Measurements from ENCODE around the gene OR8B12.
"Not testable (repeated sequence)": the region's sequence is repeated elsewhere in the genome, so short reads cannot be mapped to it uniquely, and the experiment has no call there.

OR8B12 gene

GRCh38 chr11:124517314-124517713 lies 26.1 kb downstream of the OR8B12 start:
- in situ Hi-C loops (cut with MboI; ENCODE audit: low pct_unique_long_range_greater_than_20kb, low sequenced_read_pairs, unreplicated experiment) = no loop called here
- TF ChIP-seq CTCF (IDR thresholded peaks at IDR 0.05; ENCODE audit: extremely low read depth, insufficient read depth, missing control alignments) = no peak
- DNase-seq (ENCODE audit: low spot score) = no peak

DNA sequence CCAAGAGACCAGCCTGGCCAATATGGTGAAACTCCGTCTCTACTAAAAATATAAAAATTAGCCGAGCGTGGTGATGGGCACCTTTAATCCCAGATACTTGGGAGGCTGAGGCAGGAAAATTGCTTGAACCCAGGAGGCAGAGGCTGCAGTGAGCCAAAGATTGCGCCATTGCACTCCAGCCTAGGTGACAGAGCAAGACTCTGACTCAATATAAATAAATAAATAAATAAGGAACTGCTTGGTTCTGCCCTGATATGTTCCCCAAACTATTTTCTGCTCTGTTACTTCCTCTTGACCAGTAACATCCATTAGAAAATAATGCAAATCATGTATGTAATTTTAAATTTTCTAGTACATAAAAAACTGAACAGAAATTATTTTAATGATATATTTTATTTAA lies 28.8 kb downstream of the OR8B12 start:
- DNase-seq (ENCODE audit: low spot score); in situ Hi-C loops (cut with MboI; ENCODE audit: low pct_unique_long_range_greater_than_20kb, low sequenced_read_pairs, unreplicated experiment): not testable (repeated sequence)

DNA sequence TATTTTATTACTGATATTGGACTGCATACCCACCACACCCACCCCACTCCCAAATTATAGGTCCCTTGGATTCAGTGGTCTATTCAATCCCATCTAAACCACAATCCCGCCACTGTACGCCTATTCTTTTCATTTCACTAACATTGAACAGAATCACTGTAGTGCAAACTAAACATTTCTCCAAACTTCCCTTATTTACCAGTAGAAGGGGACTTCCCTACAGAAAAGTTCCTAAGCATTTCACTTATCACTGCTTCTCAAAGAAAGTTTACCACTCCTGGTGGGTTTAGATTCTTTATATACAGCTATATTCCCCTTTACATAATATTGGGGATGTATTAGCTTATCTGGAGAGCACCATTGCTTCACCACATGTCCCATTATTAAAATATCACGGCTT lies 29.3 kb downstream of the OR8B12 start:
- no peak for DNase-seq (ENCODE audit: low spot score)
- TF ChIP-seq CTCF (IDR thresholded peaks at IDR 0.05; ENCODE audit: extremely low read depth, insufficient read depth, missing control alignments) = no peak
- in situ Hi-C loops (cut with MboI; ENCODE audit: low pct_unique_long_range_greater_than_20kb, low sequenced_read_pairs, unreplicated experiment) = no loop called here

DNA sequence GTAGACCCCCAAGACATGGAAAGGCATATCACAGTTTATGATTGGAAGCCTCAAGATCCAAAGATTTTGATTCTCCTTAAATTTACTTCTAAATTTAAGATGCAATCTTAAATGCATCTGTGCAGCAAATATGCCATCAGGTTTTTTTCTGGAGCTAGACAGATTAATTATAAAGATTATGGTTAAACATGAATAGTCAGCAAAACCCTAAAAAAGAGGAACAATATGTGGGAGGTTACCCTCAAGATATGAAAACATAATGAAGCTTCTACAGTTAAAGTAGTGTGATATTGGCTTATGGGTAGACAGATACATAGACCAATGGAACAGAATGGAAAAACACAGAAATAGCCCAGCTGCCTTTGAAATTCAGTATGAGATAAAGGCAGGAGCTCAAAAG lies 31.7 kb downstream of the OR8B12 start:
- in situ Hi-C loops (cut with MboI; ENCODE audit: low pct_unique_long_range_greater_than_20kb, low sequenced_read_pairs, unreplicated experiment) = no loop called here
- no peak for DNase-seq (ENCODE audit: low spot score)
- no peak for TF ChIP-seq CTCF (IDR thresholded peaks at IDR 0.05; ENCODE audit: extremely low read depth, insufficient read depth, missing control alignments)

DNA sequence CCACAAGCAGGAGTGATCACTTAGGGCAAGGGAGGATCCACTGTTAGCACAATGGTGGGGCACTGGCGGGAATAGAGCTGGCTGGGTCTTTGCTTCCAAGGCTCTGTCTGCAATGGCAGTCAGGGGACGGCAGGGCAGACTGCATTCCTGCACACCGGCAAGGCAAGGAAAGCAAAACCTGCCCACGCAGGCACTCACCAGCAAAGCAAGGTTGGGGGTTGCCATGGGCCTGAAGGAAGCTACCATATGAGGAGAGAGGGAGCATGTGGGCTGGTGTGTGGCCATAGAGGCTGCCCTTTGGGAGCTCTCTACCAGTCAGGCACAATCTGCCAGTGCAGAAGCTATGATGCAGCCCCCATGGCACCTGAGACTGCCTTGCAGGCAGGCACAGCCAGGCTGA lies 33.2 kb downstream of the OR8B12 start:
- in situ Hi-C loops (cut with MboI; ENCODE audit: low pct_unique_long_range_greater_than_20kb, low sequenced_read_pairs, unreplicated experiment) = no loop called here
- TF ChIP-seq CTCF (IDR thresholded peaks at IDR 0.05; ENCODE audit: extremely low read depth, insufficient read depth, missing control alignments) = no peak
- DNase-seq (ENCODE audit: low spot score) = no peak

GRCh38 chr11:124499711-124500110 lies 43.7 kb downstream of the OR8B12 start:
- DNase-seq (ENCODE audit: low spot score) = no peak
- no peak for TF ChIP-seq CTCF (IDR thresholded peaks at IDR 0.05; ENCODE audit: extremely low read depth, insufficient read depth, missing control alignments)
- in situ Hi-C loops (cut with MboI; ENCODE audit: low pct_unique_long_range_greater_than_20kb, low sequenced_read_pairs, unreplicated experiment) = no loop called here

DNA sequence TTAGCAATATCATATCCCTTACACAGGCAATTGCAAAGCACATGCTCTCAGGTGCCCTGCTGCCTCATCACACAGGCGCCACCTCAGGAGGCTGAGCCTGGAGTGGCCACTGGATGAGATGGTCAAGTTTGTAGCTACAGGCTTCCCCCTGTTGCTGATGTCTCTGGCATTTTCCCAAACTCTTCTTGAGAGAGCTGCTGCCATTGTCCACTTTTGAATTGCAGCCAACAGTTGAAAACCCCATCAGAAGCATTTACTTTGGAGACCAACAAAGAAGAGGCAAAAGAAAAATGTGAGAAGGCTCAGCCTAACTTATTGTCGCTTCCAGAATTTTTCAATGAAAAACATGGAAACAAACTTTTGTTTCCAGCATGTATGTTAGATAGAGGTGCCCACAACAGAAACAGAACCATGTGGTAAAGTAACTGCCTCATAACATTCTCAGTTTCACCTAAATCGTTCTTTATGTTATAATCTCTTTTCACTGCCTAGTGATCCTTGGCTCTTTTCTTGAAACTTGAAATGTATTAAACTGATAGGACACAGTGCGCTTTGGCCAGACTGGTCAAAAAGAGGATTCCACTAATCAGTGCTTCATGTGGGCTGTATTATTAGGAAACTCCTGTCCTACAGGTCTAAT lies 50.3 kb downstream of the OR8B12 start:
- TF ChIP-seq CTCF (IDR thresholded peaks at IDR 0.05; ENCODE audit: extremely low read depth, insufficient read depth, missing control alignments) = no peak
- in situ Hi-C loops (cut with MboI; ENCODE audit: low pct_unique_long_range_greater_than_20kb, low sequenced_read_pairs, unreplicated experiment) = no loop called here
- no peak for DNase-seq (ENCODE audit: low spot score)
